Measurements from ENCODE around the gene CD40. TPM values are rescaled to one million over a fixed set of nuclear protein-coding genes. Genes with fewer than 3 reads are reported as not detected.

CD40 gene
- total and polyA plus RNA-seq, 2 of the 8 experiments (the other 6 are each of a cell fraction or from before 2014, with no cell fraction given) = 14.5 to 18.8 TPM

- TF ChIP-seq CHD7 (IDR thresholded peaks at IDR 0.05; ENCODE audit: insufficient replicate concordance, low read length) (no peak), POLR2A (IDR thresholded peaks at IDR 0.05; ENCODE audit: control extremely low read depth in 1 of 2, low read depth in 2 of 2, low read length in 2 of 2) (no peak), ZNF274 (IDR thresholded peaks at IDR 0.05; ENCODE audit: borderline replicate concordance, extremely low read depth, low read length) (no peak), KDM4A (IDR thresholded peaks at IDR 0.05; ENCODE audit: low read depth, low read length, severe bottlenecking) (no peak), TAF7 (optimal IDR thresholded peaks at IDR 0.05; ENCODE audit: borderline replicate concordance, low read depth, low read length) (no peak), YY1 (IDR thresholded peaks at IDR 0.05; ENCODE audit: low read depth, low read length) (no peak), SIRT6 (IDR thresholded peaks at IDR 0.05; ENCODE audit: low read length) (no peak), POLR2AphosphoS5 (IDR thresholded peaks at IDR 0.05; ENCODE audit: low read depth, low read length) (no peak), SIX5 (IDR thresholded peaks at IDR 0.05; ENCODE audit: low read depth, low read length) (no peak), KDM1A (IDR thresholded peaks at IDR 0.05; ENCODE audit: borderline replicate concordance, low read length) (no peak), RBBP5 (IDR thresholded peaks at IDR 0.05; ENCODE audit: borderline replicate concordance, low read depth, low read length) (no peak), TCF12 (IDR thresholded peaks at IDR 0.05; ENCODE audit: low read depth, low read length) (no peak), CHD1 (IDR thresholded peaks at IDR 0.05; ENCODE audit: low read depth, low read length) (no peak)
Measured at GRCh38 chr20:46157076-46157592, 39.0 kb downstream of the CD40 start (continued).

Data from H1 (cell line).